GM12878 (cell line): ENCODE results near the gene HDAC7. TPM values are rescaled to one million over a fixed set of nuclear protein-coding genes. Genes with fewer than 3 reads are reported as not detected.

ENCODE experiments used
- ATAC-seq: fragments of 200-7000 bp; cut with Tn5 transposase; 3 replicates; pipeline ENCODE4 v1.9.1; 2020; ENCODE audit warnings: mild to moderate bottlenecking, moderate library complexity
- BruUV-seq: library from RNA; stranded (reverse); fragments of 400-500 nt; replicated peaks from 2 replicates; lab custom pipeline; 2021; lab: Mats Ljungman, UMichigan
- CTCF ChIA-PET: fragments of 300-600 bp; sonication (Branson Sonifier 250); formaldehyde crosslinking; extraction: SDS; loops from one replicate; lab custom pipeline; 2021; ENCODE audit warnings: inconsistent platforms; lab: Yijun Ruan, JAX
- POLR2A ChIA-PET: fragments of 350-600 bp; formaldehyde crosslinking; extraction: SDS; loops from one replicate; lab custom pipeline; 2021; ENCODE audit warnings: inconsistent platforms; lab: Charles Lee
- RAD21 ChIA-PET: fragments of 300-600 bp; sonication (Branson Sonifier 250); formaldehyde crosslinking; loops from one replicate; lab custom pipeline; 2023; ENCODE audit warnings: antibody characterized with exemption; ENCODE audit not compliant: unreplicated experiment; lab: Charles Lee
- SMC1A ChIA-PET: fragments of 300-600 bp; sonication (Branson Sonifier 250); formaldehyde crosslinking; loops from one replicate; lab custom pipeline; 2023; ENCODE audit not compliant: unreplicated experiment, uncharacterized antibody; lab: Charles Lee
- DNase-seq: peaks from one replicate; pipeline ENCODE4 v3.0.0-alpha.2; 2011; ENCODE audit warnings: low read depth, low spot score
- FAIRE-seq: peaks from 3 replicates; lab custom pipeline; 2011; peaks lifted over from hg19 to GRCh38; lab: Jason Lieb, UNC
- H2AFZ ChIP-seq: 2 replicates; pipeline ENCODE4 v1.6.0; 2011; ENCODE audit warnings: low read depth, low read length, control low read depth; ENCODE audit not compliant: control insufficient read depth
- H3K27ac ChIP-seq: 2 replicates; pipeline ENCODE4 v1.5.1; 2011; ENCODE audit warnings: control low read depth; ENCODE audit not compliant: control insufficient read depth, insufficient read depth
- H3K27me3 ChIP-seq, 2 experiments: replicated peaks in 1 of 2; 2 replicates each; pipeline versions ENCODE4 v1.6.0 to v1.6.1; 2011; ENCODE audit warnings: low read length in 1 of 2; ENCODE audit not compliant: control insufficient read depth in 2 of 2, insufficient read depth in 2 of 2
- H3K36me3 ChIP-seq, 2 experiments: 2 replicates each; pipeline ENCODE4 v1.5.1; 2011; ENCODE audit warnings: low read length in 1 of 2; ENCODE audit not compliant: control insufficient read depth in 2 of 2, insufficient read depth in 2 of 2
- H3K4me1 ChIP-seq: 2 replicates; pipeline ENCODE4 v1.6.1; 2011; ENCODE audit warnings: mild to moderate bottlenecking, low read length, moderate library complexity, mixed read lengths; ENCODE audit not compliant: control insufficient read depth, insufficient read depth
- H3K4me2 ChIP-seq: 2 replicates; pipeline ENCODE4 v1.6.0; 2011; ENCODE audit warnings: control low read depth; ENCODE audit not compliant: control insufficient read depth, insufficient read depth
- H3K4me3 ChIP-seq: fragments of 200-600 bp; sonication (generic); 2 replicates; pipeline ENCODE4 v1.5.1; 2016
- H3K79me2 ChIP-seq: 2 replicates; pipeline ENCODE4 v1.6.0; 2011; ENCODE audit warnings: low read length; ENCODE audit not compliant: control insufficient read depth, insufficient read depth
- H3K9ac ChIP-seq: 2 replicates; pipeline ENCODE4 v1.8.0; 2011; ENCODE audit warnings: low read length, control low read depth, mixed read lengths; ENCODE audit not compliant: control insufficient read depth, insufficient read depth
- H3K9me3 ChIP-seq: replicated peaks from 3 replicates; pipeline ENCODE4 v1.5.1; 2011; ENCODE audit warnings: mild to moderate bottlenecking, low read length; ENCODE audit not compliant: control insufficient read depth, insufficient read depth
- H4K20me1 ChIP-seq: 2 replicates; pipeline ENCODE4 v1.6.0; 2011; ENCODE audit not compliant: control insufficient read depth, insufficient read depth
- CHD2 ChIP-seq: IDR thresholded peaks from 2 replicates; pipeline ENCODE4 v1.6.1; 2011; ENCODE audit warnings: low read depth, low read length, improper control_type of control experiment, borderline replicate concordance
- CHD4 ChIP-seq: fragments of 200-600 bp; sonication (generic); IDR thresholded peaks from 2 replicates; pipeline ENCODE4 v1.6.1; 2016; ENCODE audit warnings: mild to moderate bottlenecking
- FOS ChIP-seq: IDR thresholded peaks from 3 replicates; pipeline ENCODE4 v1.6.1; 2011; ENCODE audit warnings: borderline replicate concordance; ENCODE audit not compliant: insufficient read length; ENCODE audit errors: extremely low read depth
- KLF5 ChIP-seq: fragments of 450-650 bp; IDR thresholded peaks from 2 replicates; pipeline ENCODE4 v1.6.1; 2014; ENCODE audit warnings: mild to moderate bottlenecking; ENCODE audit not compliant: partially characterized antibody
- MTA2 ChIP-seq: fragments of 450-650 bp; IDR thresholded peaks from 2 replicates; pipeline ENCODE4 v1.6.1; 2016; ENCODE audit warnings: low read depth, mild to moderate bottlenecking, moderate library complexity
- PBX3 ChIP-seq: IDR thresholded peaks from 2 replicates; pipeline ENCODE4 v1.6.1; 2011; ENCODE audit warnings: mild to moderate bottlenecking, low read depth, low read length, moderate library complexity; ENCODE audit not compliant: insufficient replicate concordance
- POLR2A ChIP-seq: IDR thresholded peaks from 2 replicates; pipeline ENCODE4 v1.6.1; 2011; ENCODE audit warnings: low read depth, mild to moderate bottlenecking, low read length
- SREBF1 ChIP-seq: IDR thresholded peaks from 2 replicates; pipeline ENCODE4 v1.6.1; 2012; ENCODE audit warnings: mild to moderate bottlenecking, low read length
- ZNF217 ChIP-seq: fragments of 450-650 bp; IDR thresholded peaks from 2 replicates; pipeline ENCODE4 v1.6.1; 2017; ENCODE audit warnings: antibody characterized with exemption, mild to moderate bottlenecking
- WGBS: methylation state at CpG from one replicate; pipeline ENCODE4 v1.1.6; 2016; ENCODE audit warnings: low lambda C conversion rate; ENCODE audit not compliant: insufficient replicate concordance, insufficient coverage; ENCODE audit errors: missing lambda C conversion rate; 5-methylcytosine and 5-hydroxymethylcytosine counted together
- in situ Hi-C: fragments of 300-500 bp; cut with MboI; formaldehyde crosslinking; loops from 9 replicates; pipeline ENCODE4 v1.14.3; 2018; ENCODE audit warnings: mixed read lengths
- intact Hi-C: fragments of 100-400 bp; cut with micrococcal nuclease; formaldehyde crosslinking; loops from one replicate; pipeline ENCODE4 v1.14.2; 2022; ENCODE audit not compliant: unreplicated experiment
- polyA plus RNA-seq, 11 experiments: library from polyadenylated mRNA; depleted of rRNA in 4 of 11; unstranded in 6 of 11; stranded (reverse) in 5 of 11; fragments of >200 nt; fragmentation: Nextera tagmentation in 4 of 11; fragmentation: Illumina TruSeq in 1 of 11; extraction: Ambion mirVana in 4 of 11; extraction: Trizol in 1 of 11; gene quantifications; 1 replicate in 1 of 11; 2 replicates in 10 of 11; pipeline versions ENCODE4 v1.2.1 to v1.2.3, GENCODE V29; 2011 to 2016; ENCODE audit warnings: inconsistent platforms in 2 of 11, missing spikeins in 2 of 11, low read depth in 1 of 11
- total RNA-seq, 4 experiments: library from RNA; depleted of rRNA in 3 of 4; stranded (reverse); fragments of >200 nt in 3 of 4; fragmentation: Illumina TruSeq in 1 of 4; extraction: Trizol in 1 of 4; gene quantifications; 2 replicates each; pipeline versions ENCODE4 v1.2.1 to v1.2.3, GENCODE V29; 2013 to 2021

The HDAC7 gene
- total and polyA plus RNA-seq, 10 of the 15 experiments (the other 5 are each of a cell fraction or from before 2014, with no cell fraction given): 0.47 to 18.3 (median 5.4) TPM

- 71% methylated on average over 28 of the region's 28 CpGs for whole genome bisulfite sequencing
- Histone ChIP-seq H3K9me3 (no peaks in the 10 kb centered on the region), H3K36me3 (no peaks in the 10 kb centered on the region), H3K4me1 (no peaks in the 10 kb centered on the region), H3K27me3 (no peaks in the 10 kb centered on the region; a peak in 2 of 4 replicates), H3K4me2 (no peak overlapping the region), H2AFZ (no peak overlapping the region), H3K79me2 (no peaks in the 10 kb centered on the region), H3K4me3 (no peak overlapping the region), H3K27ac (no peak overlapping the region), H4K20me1 (no peaks in the 10 kb centered on the region), H3K9ac (no peak overlapping the region)
- ChIA-PET SMC1A (no interaction called here), RAD21 (no interaction called here), POLR2A (no interaction called here), CTCF (interaction anchor here (1.6 to 14.0 kb wide), 2 partner anchors 9 to 102 kb away, joined by 4 to 207 read pairs; no protein-coding TSS in a partner anchor)
- in situ Hi-C loops (no loop called here), intact Hi-C loops (no loop called here)
- no peak for FAIRE-seq
- ATAC-seq: no peak
- DNase-seq: no peak
- no peak for TF ChIP-seq POLR2A
- no peak for TF ChIP-seq FOS
- TF ChIP-seq MTA2: no peak
- no peak for TF ChIP-seq ZNF217
- TF ChIP-seq CHD4: no peak
- no peak for TF ChIP-seq KLF5
- TF ChIP-seq SREBF1: no peak
- TF ChIP-seq CHD2: no peak
- no peak for TF ChIP-seq PBX3
- no TSS peak for BruUV-seq
Measured at GRCh38 chr12:47844264-47845019, 24.7 kb upstream of the HDAC7 start.
